ENCODE measurements around the gene LEFTY1.

DNA sequence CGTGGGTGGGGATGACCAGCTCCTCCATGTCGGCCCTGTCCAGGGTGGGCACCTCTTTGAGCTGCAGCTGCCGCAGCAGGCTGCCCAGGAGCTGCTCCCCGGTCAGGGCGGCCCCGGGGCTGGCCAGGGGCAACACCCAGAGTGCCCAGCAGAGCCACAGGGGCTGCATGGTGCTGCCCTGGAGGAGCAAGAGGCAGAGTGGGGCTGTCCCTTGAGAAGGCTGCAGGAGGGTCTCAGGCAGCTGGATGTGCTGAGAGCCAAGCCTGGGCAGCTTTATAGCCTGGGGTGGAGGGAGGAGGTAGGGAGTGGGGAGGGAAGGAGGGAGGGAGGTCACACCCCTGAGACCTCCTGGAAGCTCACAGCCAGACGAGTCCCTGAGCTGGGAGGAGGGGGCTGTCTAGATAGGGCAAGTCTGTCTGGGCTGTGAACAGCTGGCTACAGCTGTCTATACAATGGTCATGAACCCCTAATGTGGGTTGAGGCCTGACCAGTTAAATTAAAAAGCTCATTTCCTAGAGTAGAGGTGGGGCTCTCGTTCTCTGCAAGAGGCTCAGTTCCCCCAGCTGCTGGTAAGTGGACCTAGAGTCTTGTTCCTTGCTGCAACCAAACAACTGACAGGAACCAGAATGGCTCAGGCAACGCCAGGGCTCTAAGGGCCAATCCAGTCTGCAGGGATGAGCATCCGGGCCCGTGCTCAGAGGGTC lies at the start of gene LEFTY1:
- TF ChIP-seq, protein P1, sequence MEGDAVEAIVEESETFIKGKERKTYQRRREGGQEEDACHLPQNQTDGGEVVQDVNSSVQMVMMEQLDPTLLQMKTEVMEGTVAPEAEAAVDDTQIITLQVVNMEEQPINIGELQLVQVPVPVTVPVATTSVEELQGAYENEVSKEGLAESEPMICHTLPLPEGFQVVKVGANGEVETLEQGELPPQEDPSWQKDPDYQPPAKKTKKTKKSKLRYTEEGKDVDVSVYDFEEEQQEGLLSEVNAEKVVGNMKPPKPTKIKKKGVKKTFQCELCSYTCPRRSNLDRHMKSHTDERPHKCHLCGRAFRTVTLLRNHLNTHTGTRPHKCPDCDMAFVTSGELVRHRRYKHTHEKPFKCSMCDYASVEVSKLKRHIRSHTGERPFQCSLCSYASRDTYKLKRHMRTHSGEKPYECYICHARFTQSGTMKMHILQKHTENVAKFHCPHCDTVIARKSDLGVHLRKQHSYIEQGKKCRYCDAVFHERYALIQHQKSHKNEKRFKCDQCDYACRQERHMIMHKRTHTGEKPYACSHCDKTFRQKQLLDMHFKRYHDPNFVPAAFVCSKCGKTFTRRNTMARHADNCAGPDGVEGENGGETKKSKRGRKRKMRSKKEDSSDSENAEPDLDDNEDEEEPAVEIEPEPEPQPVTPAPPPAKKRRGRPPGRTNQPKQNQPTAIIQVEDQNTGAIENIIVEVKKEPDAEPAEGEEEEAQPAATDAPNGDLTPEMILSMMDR (IDR thresholded peaks at IDR 0.05), result no peak
- no peak for TF ChIP-seq ZFX (IDR thresholded peaks at IDR 0.05; ENCODE audit: borderline replicate concordance)
